ENCODE results near the gene GMEB1. TPM values are rescaled to one million over a fixed set of nuclear protein-coding genes. Genes with fewer than 3 reads are reported as not detected.
A peak's percentile ranks its signal among the peaks of the same experiment; 100 is the strongest.
"Not testable (repeated sequence)": the region's sequence is repeated elsewhere in the genome, so short reads cannot be mapped to it uniquely, and the experiment has no call there.

GMEB1 gene
- total and polyA plus RNA-seq, 2 experiments from 2014 or later, result 7.6 to 9.2 TPM

GRCh38 chr1:28750330-28750729 is 81.7 kb downstream of the GMEB1 start:
- H3K9me2 ChIP-seq (replicated peaks; ENCODE audit: insufficient read depth), result no peaks in the 10 kb centered on the region
- H3K36me3 ChIP-seq (replicated peaks; ENCODE audit: insufficient read depth, low read depth), result no peaks in the 10 kb centered on the region
- H3K4me3 ChIP-seq, result no peak overlapping the region
- no peak overlapping the region for H2AFZ ChIP-seq
- no peak for DNase-seq (ENCODE audit: low spot score)
- peaks cover 100% of the 10 kb centered on the region for H3K79me2 ChIP-seq
- no peaks in the 10 kb centered on the region for H3K9me3 ChIP-seq (ENCODE audit: low read depth)
- H3K27ac ChIP-seq, result no peak overlapping the region
- peak overlapping the region; percentile 47 for H3K4me2 ChIP-seq
- 82% methylated on average over 5 of the region's 5 CpGs for WGBS (ENCODE audit: low lambda C conversion rate, missing lambda C conversion rate)
- H3K27me3 ChIP-seq, result no peaks in the 10 kb centered on the region
- H3K4me1 ChIP-seq (ENCODE audit: insufficient read depth), result peaks cover 44% of the 10 kb centered on the region
- H4K20me1 ChIP-seq (ENCODE audit: insufficient read depth, poor library complexity, severe bottlenecking), result peaks cover 100% of the 10 kb centered on the region
- TF ChIP-seq EZH2 (IDR thresholded peaks at IDR 0.05; ENCODE audit: borderline replicate concordance) (no peak), EZH2phosphoT487 (IDR thresholded peaks at IDR 0.05; ENCODE audit: low read depth, severe bottlenecking, unreplicated experiment) (no peak), CTCF (IDR thresholded peaks at IDR 0.05; ENCODE audit: poor library complexity) (no peak)

- not testable (repeated sequence) for DNase-seq (ENCODE audit: low spot score); H3K36me3 ChIP-seq (replicated peaks; ENCODE audit: insufficient read depth, low read depth); H3K4me3 ChIP-seq; H3K9me2 ChIP-seq (replicated peaks; ENCODE audit: insufficient read depth); H3K27me3 ChIP-seq; H2AFZ ChIP-seq; H3K9me3 ChIP-seq (ENCODE audit: low read depth)
- peaks cover 100% of the 10 kb centered on the region for H3K79me2 ChIP-seq
- H3K4me2 ChIP-seq, result peak overlapping the region; percentile 47
- H3K4me1 ChIP-seq (ENCODE audit: insufficient read depth), result peaks cover 49% of the 10 kb centered on the region
- peaks cover 100% of the 10 kb centered on the region for H4K20me1 ChIP-seq (ENCODE audit: insufficient read depth, poor library complexity, severe bottlenecking)
- peak overlapping the region; percentile 9 for H3K27ac ChIP-seq
- WGBS (ENCODE audit: low lambda C conversion rate, missing lambda C conversion rate), result 78% methylated on average over 7 of the region's 8 CpGs
Measured at GRCh38 chr1:28750771-28751294, 82.2 kb downstream of the GMEB1 start.

- 19% methylated on average over 2 of the region's 2 CpGs for WGBS (ENCODE audit: low lambda C conversion rate, missing lambda C conversion rate)
- DNase-seq (ENCODE audit: low spot score), result no peak
- Histone ChIP-seq H3K4me3 (no peak overlapping the region), H2AFZ (no peak overlapping the region), H3K4me1 (ENCODE audit: insufficient read depth) (peaks cover 56% of the 10 kb centered on the region), H3K9me2 (replicated peaks; ENCODE audit: insufficient read depth) (no peaks in the 10 kb centered on the region), H3K27ac (peak overlapping the region; percentile 9), H4K20me1 (ENCODE audit: insufficient read depth, poor library complexity, severe bottlenecking) (peaks cover 100% of the 10 kb centered on the region), H3K79me2 (peaks cover 100% of the 10 kb centered on the region), H3K4me2 (peak overlapping the region; percentile 47), H3K9me3 (ENCODE audit: low read depth) (no peaks in the 10 kb centered on the region), H3K27me3 (no peaks in the 10 kb centered on the region), H3K36me3 (replicated peaks; ENCODE audit: insufficient read depth, low read depth) (no peaks in the 10 kb centered on the region)
- no peak for TF ChIP-seq EZH2phosphoT487 (IDR thresholded peaks at IDR 0.05; ENCODE audit: low read depth, severe bottlenecking, unreplicated experiment)
- TF ChIP-seq EZH2 (IDR thresholded peaks at IDR 0.05; ENCODE audit: borderline replicate concordance), result no peak
- no peak for TF ChIP-seq CTCF (IDR thresholded peaks at IDR 0.05; ENCODE audit: poor library complexity)
Measured at GRCh38 chr1:28751315-28752060, 82.9 kb downstream of the GMEB1 start.

GRCh38 chr1:28755701-28756100 is 87.1 kb downstream of the GMEB1 start:
- peak overlapping the region; percentile 4 for H3K27ac ChIP-seq
- no peak for DNase-seq (ENCODE audit: low spot score)
- peaks cover 100% of the 10 kb centered on the region for H4K20me1 ChIP-seq (ENCODE audit: insufficient read depth, poor library complexity, severe bottlenecking)

More at GRCh38 chr1:28755701-28756100, 87.1 kb downstream of the GMEB1 start:
- H3K36me3 ChIP-seq (replicated peaks; ENCODE audit: insufficient read depth, low read depth), result no peaks in the 10 kb centered on the region
- H3K79me2 ChIP-seq, result peaks cover 100% of the 10 kb centered on the region
- peak overlapping the region; percentile 59 for H3K4me2 ChIP-seq
- peaks cover 39% of the 10 kb centered on the region for H3K4me1 ChIP-seq (ENCODE audit: insufficient read depth)
- no peak overlapping the region for H3K4me3 ChIP-seq
- H3K9me2 ChIP-seq (replicated peaks; ENCODE audit: insufficient read depth), result no peaks in the 10 kb centered on the region
- H3K27me3 ChIP-seq, result no peaks in the 10 kb centered on the region
- H3K9me3 ChIP-seq (ENCODE audit: low read depth), result no peaks in the 10 kb centered on the region
- WGBS (ENCODE audit: low lambda C conversion rate, missing lambda C conversion rate), result 61% methylated on average over 1 of the region's 1 CpG
- TF ChIP-seq EZH2phosphoT487 (IDR thresholded peaks at IDR 0.05; ENCODE audit: low read depth, severe bottlenecking, unreplicated experiment) (no peak), CTCF (IDR thresholded peaks at IDR 0.05; ENCODE audit: poor library complexity) (no peak), EZH2 (IDR thresholded peaks at IDR 0.05; ENCODE audit: borderline replicate concordance) (no peak)
- no peak overlapping the region for H2AFZ ChIP-seq

Measured in hepatocyte (in vitro differentiated cells).